ENCODE results near the gene LETM1. TPM values are rescaled to one million over a fixed set of nuclear protein-coding genes. Genes with fewer than 3 reads are reported as not detected.

LETM1 gene
- polyA plus RNA-seq, 1 donor, result 27.4 TPM

Other genes starting within 250 kb of the LETM1 start
- 0.84 TPM for gene FAM53A, start 171.8 kb downstream of the LETM1 start, polyA plus RNA-seq
- 42.9 TPM for gene SLBP, start 143.8 kb downstream of the LETM1 start, polyA plus RNA-seq
- gene TMEM129, start 134.8 kb downstream of the LETM1 start, polyA plus RNA-seq, result 29.5 TPM
- 27.8 TPM for gene TACC3, start 134.6 kb downstream of the LETM1 start, polyA plus RNA-seq
- 228 TPM for gene FGFR3, start 62.9 kb downstream of the LETM1 start, polyA plus RNA-seq
- 49.6 TPM for gene NSD2, start 15.2 kb upstream of the LETM1 start, polyA plus RNA-seq
- gene NELFA, start 152.8 kb upstream of the LETM1 start, polyA plus RNA-seq, result 37.3 TPM
- 1.2 TPM for gene NAT8L, start 203.2 kb upstream of the LETM1 start, polyA plus RNA-seq

Measured in large intestine (tissue), 1 donor.